ENCODE data around the gene PLEKHO1.
A peak's percentile ranks its signal among the peaks of the same experiment; 100 is the strongest.

The PLEKHO1 gene

GRCh38 chr1:150155413-150156071 lies 5.8 kb downstream of the PLEKHO1 start:
- H3K4me3 ChIP-seq (replicated peaks; ENCODE audit: low read depth, low read length): no peak overlapping the region
- TF ChIP-seq, protein P1, sequence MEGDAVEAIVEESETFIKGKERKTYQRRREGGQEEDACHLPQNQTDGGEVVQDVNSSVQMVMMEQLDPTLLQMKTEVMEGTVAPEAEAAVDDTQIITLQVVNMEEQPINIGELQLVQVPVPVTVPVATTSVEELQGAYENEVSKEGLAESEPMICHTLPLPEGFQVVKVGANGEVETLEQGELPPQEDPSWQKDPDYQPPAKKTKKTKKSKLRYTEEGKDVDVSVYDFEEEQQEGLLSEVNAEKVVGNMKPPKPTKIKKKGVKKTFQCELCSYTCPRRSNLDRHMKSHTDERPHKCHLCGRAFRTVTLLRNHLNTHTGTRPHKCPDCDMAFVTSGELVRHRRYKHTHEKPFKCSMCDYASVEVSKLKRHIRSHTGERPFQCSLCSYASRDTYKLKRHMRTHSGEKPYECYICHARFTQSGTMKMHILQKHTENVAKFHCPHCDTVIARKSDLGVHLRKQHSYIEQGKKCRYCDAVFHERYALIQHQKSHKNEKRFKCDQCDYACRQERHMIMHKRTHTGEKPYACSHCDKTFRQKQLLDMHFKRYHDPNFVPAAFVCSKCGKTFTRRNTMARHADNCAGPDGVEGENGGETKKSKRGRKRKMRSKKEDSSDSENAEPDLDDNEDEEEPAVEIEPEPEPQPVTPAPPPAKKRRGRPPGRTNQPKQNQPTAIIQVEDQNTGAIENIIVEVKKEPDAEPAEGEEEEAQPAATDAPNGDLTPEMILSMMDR (IDR thresholded peaks at IDR 0.05; ENCODE audit: low read length, missing control alignments): no peak
- DNase-seq (ENCODE audit: low read depth): no peak

GRCh38 chr1:150156868-150157603 lies 7.3 kb downstream of the PLEKHO1 start:
- DNase-seq (ENCODE audit: low read depth): peak; percentile 35

DNA sequence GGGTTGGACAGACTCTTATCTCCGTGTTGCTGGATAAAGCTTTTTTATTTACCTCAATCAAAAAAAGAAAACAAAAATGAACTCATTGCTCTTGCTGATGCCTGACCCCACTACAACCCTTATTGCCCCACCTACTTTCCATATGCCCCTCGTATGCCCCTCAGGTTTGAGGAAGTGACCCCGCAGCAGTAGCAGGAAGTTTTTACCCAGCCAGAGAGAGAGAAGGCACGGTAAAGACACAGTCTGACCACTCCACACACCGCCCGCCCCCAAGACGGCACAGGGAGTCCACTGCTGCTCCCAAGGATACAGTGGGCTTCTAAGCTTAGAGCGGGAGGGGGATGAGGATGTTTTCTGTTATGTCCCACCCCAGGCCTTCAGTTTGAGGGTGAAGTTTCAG lies 9.8 kb downstream of the PLEKHO1 start:
- no peak for DNase-seq (ENCODE audit: low read depth)
- H3K4me3 ChIP-seq (replicated peaks; ENCODE audit: low read depth, low read length): no peak overlapping the region

More at GRCh38 chr1:150156868-150157603, 7.3 kb downstream of the PLEKHO1 start:
- H3K4me3 ChIP-seq (replicated peaks; ENCODE audit: low read depth, low read length): no peak overlapping the region
- TF ChIP-seq, protein P1 (IDR thresholded peaks at IDR 0.05; ENCODE audit: low read length, missing control alignments): no peak

DNA sequence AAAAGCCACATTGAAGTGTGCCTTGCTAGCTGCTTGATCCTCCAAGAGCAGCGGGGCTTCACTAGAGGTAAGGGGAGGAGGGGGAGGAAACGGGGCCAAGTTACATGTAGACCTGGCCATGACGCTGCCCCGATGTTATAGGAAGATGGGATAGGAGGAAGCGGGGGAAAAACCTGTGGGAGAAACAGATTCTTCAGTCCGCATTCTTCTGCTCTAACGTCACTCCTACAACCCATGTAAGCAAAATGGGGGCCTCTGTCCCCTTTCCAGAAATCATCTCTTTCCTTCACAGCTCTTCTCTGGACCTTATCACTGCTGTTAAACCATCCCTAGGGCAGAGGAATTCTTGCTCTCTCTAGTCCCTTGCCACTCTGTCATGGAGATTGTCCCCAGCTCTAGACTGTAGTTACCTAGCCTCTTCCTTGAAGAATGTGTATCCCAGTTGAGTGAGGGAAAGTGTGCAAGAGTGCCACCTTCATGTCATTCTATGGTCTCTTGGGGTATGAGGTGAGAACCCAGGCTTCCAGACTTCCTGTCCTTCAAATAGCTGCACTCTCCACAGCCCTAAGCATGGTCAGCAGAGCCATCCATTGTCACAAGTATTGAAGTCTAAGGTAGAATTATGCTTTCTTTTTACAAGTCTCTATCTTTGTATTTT lies 11.4 kb downstream of the PLEKHO1 start:
- DNase-seq (ENCODE audit: low read depth): peak; percentile 75
- no peak overlapping the region for H3K4me3 ChIP-seq (replicated peaks; ENCODE audit: low read depth, low read length)
- TF ChIP-seq, protein P1 (IDR thresholded peaks at IDR 0.05; ENCODE audit: low read length, missing control alignments): no peak

More for the DNA sequence above, 9.8 kb downstream of the PLEKHO1 start:
- TF ChIP-seq, protein P1 (IDR thresholded peaks at IDR 0.05; ENCODE audit: low read length, missing control alignments): no peak

- H3K4me3 ChIP-seq (replicated peaks; ENCODE audit: low read depth, low read length): no peak overlapping the region
- TF ChIP-seq, protein P1 (IDR thresholded peaks at IDR 0.05; ENCODE audit: low read length, missing control alignments): peak; percentile 3
- peak; percentile 65 for DNase-seq (ENCODE audit: low read depth)
Measured at GRCh38 chr1:150161747-150162581, 12.2 kb downstream of the PLEKHO1 start.

- DNase-seq (ENCODE audit: low read depth): no peak
- TF ChIP-seq, protein P1 (IDR thresholded peaks at IDR 0.05; ENCODE audit: low read length, missing control alignments): no peak
- H3K4me3 ChIP-seq (replicated peaks; ENCODE audit: low read depth, low read length): peak overlapping the region; percentile 29
Measured at GRCh38 chr1:150162582-150162861, 12.8 kb downstream of the PLEKHO1 start.
